Gastroesophageal sphincter (tissue), 3 donors: ENCODE results near the gene RPP21.

Experiments
- CTCF ChIP-seq, 4 experiments: fragments of 200-600 bp in 2 of 4; fragments of 450-650 bp in 2 of 4; sonication (generic) in 1 of 4; IDR thresholded peaks; one replicate each; pipeline ENCODE4 v1.5.1; 2017 to 2019; ENCODE audit warnings: antibody characterized with exemption in 4 of 4, mild to moderate bottlenecking in 2 of 4, moderate library complexity in 2 of 4
- EP300 ChIP-seq: sonication (generic); formaldehyde crosslinking; IDR thresholded peaks from one replicate; pipeline ENCODE4 v1.6.1; 2017; ENCODE audit warnings: antibody characterized with exemption, mild to moderate bottlenecking
- POLR2A ChIP-seq, 2 donors: fragments of 450-650 bp; IDR thresholded peaks; one replicate each; pipeline ENCODE4 v1.6.1; 2017; ENCODE audit warnings: antibody characterized with exemption in 2 of 2, mild to moderate bottlenecking in 2 of 2, moderate library complexity in 1 of 2
- POLR2AphosphoS5 ChIP-seq: sonication (generic); formaldehyde crosslinking; IDR thresholded peaks from one replicate; pipeline ENCODE4 v1.6.1; 2017; ENCODE audit warnings: antibody characterized with exemption

DNA sequence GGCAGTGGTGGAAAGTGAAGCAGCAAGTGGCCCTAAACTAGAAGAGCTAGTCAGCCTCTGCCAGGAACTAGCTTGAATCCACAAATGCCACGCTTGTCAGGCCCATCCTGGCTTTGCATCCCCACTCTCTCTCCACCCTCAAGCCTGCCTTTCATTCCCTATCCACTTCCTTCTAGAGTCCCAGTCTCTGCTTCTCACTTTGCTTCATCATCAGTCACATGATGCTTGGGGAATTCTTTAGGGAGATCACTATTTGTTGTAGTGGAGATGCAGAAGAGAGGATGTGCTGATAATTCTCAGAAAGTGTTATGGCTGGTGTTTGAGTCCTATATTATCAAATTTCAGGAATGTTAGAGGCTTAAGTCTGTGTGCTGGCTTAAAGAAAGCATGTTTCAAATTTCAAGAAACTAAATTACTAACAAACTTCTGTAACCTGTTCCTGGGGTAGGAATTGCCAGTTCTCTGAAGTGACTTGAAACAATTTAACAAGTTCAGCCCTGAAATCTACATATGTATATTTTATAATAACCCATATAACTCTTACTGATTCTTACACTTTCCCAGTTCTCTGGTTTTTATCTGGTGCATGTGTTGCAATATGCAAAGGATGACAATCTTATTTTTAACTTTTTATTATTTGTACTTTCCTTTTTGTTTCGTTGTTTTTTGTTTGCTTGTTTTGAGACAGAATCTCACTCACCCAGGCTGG, 10.7 kb upstream of the RPP21 start:
- TF ChIP-seq CTCF (IDR thresholded peaks at IDR 0.05) (no peak), EP300 (no peak), POLR2A (IDR thresholded peaks at IDR 0.05) (no peak), POLR2AphosphoS5 (no peak)
